Nephron progenitor cell (in vitro differentiated cells): ENCODE data around the gene NR6A1.

Experiments used
- DNase-seq: peaks from one replicate; pipeline ENCODE4 v3.0.0; 2021
- H3K27ac Mint-ChIP-seq: 2 replicates; pipeline ENCODE4 v1.8.0; 2021; ENCODE audit warnings: mild to moderate bottlenecking, moderate library complexity, mixed read lengths
- H3K27me3 Mint-ChIP-seq: 2 replicates; pipeline ENCODE4 v1.8.0; 2021; ENCODE audit warnings: mild to moderate bottlenecking, low read depth, mixed read lengths; ENCODE audit not compliant: poor library complexity
- H3K36me3 Mint-ChIP-seq: 2 replicates; pipeline ENCODE4 v1.8.0; 2021; ENCODE audit warnings: low read depth, mixed read lengths
- H3K4me1 Mint-ChIP-seq: 2 replicates; pipeline ENCODE4 v1.8.0; 2021; ENCODE audit warnings: mixed read lengths
- H3K4me3 Mint-ChIP-seq: 2 replicates; pipeline ENCODE4 v1.8.0; 2021; ENCODE audit warnings: mild to moderate bottlenecking, moderate library complexity, mixed read lengths
- H3K9me3 Mint-ChIP-seq: 2 replicates; pipeline ENCODE4 v1.8.0; 2021; ENCODE audit warnings: mild to moderate bottlenecking, moderate library complexity, mixed read lengths
- CTCF ChIP-seq: fragments of 200-600 bp; sonication (generic); IDR thresholded peaks from 2 replicates; pipeline ENCODE4 v1.5.0; 2021; ENCODE audit warnings: antibody characterized with exemption

Gene NR6A1

GRCh38 chr9:124474151-124474550 is 297.0 kb downstream of the NR6A1 start:
- no peak for DNase-seq
- TF ChIP-seq CTCF: no peak
- Mint-ChIP-seq H3K27me3 (peaks cover 21% of the 10 kb centered on the region), H3K36me3 (no peaks in the 10 kb centered on the region), H3K4me3 (no peak overlapping the region), H3K9me3 (no peaks in the 10 kb centered on the region), H3K4me1 (peaks cover 18% of the 10 kb centered on the region), H3K27ac (no peak overlapping the region)

- Mint-ChIP-seq H3K27ac (no peak overlapping the region), H3K27me3 (peaks cover 19% of the 10 kb centered on the region), H3K4me3 (no peak overlapping the region), H3K36me3 (no peaks in the 10 kb centered on the region), H3K4me1 (peaks cover 12% of the 10 kb centered on the region), H3K9me3 (no peaks in the 10 kb centered on the region)
- TF ChIP-seq CTCF: no peak
- no peak for DNase-seq
Observed at GRCh38 chr9:124473310-124473709, 297.8 kb downstream of the NR6A1 start.

GRCh38 chr9:124472770-124473169 is 298.3 kb downstream of the NR6A1 start:
- H3K36me3 Mint-ChIP-seq: no peaks in the 10 kb centered on the region
- peaks cover 16% of the 10 kb centered on the region for H3K27me3 Mint-ChIP-seq
- H3K4me1 Mint-ChIP-seq: peaks cover 9% of the 10 kb centered on the region
- DNase-seq: no peak
- no peak overlapping the region for H3K4me3 Mint-ChIP-seq
- no peak overlapping the region for H3K27ac Mint-ChIP-seq
- no peaks in the 10 kb centered on the region for H3K9me3 Mint-ChIP-seq
- no peak for TF ChIP-seq CTCF

GRCh38 chr9:124471761-124472160 is 299.4 kb downstream of the NR6A1 start:
- Mint-ChIP-seq H3K27ac (no peak overlapping the region), H3K9me3 (no peaks in the 10 kb centered on the region), H3K4me1 (peaks cover 9% of the 10 kb centered on the region), H3K4me3 (no peak overlapping the region), H3K27me3 (peaks cover 18% of the 10 kb centered on the region), H3K36me3 (no peaks in the 10 kb centered on the region)
- DNase-seq: no peak
- TF ChIP-seq CTCF: no peak

GRCh38 chr9:124470726-124471125 is 300.4 kb downstream of the NR6A1 start:
- Mint-ChIP-seq H3K9me3 (no peaks in the 10 kb centered on the region), H3K4me3 (no peak overlapping the region), H3K36me3 (no peaks in the 10 kb centered on the region), H3K4me1 (peaks cover 9% of the 10 kb centered on the region), H3K27ac (no peak overlapping the region), H3K27me3 (peaks cover 25% of the 10 kb centered on the region)
- no peak for DNase-seq
- TF ChIP-seq CTCF: no peak

GRCh38 chr9:124470306-124470705 is 300.8 kb downstream of the NR6A1 start:
- Mint-ChIP-seq H3K4me3 (no peak overlapping the region), H3K36me3 (no peaks in the 10 kb centered on the region), H3K27ac (no peak overlapping the region), H3K9me3 (no peaks in the 10 kb centered on the region), H3K27me3 (peaks cover 29% of the 10 kb centered on the region), H3K4me1 (peaks cover 9% of the 10 kb centered on the region)
- TF ChIP-seq CTCF: no peak
- DNase-seq: no peak
